SK-N-SH treated with all-trans-retinoic acid at 6 μM for 48 hours (cell line): ENCODE measurements around the gene PARS2.

Experiments used
- ATAC-seq: fragments of 200-7000 bp; cut with Tn5 transposase; 3 replicates; pipeline ENCODE4 v1.9.1; 2020; ENCODE audit warnings: mild to moderate bottlenecking, moderate library complexity
- BACH2 ChIP-seq: fragments of 250-450 bp; sonication (Bioruptor Pico); IDR thresholded peaks from 2 replicates; pipeline ENCODE4 v1.9.0; 2021; ENCODE audit warnings: mild to moderate bottlenecking, borderline replicate concordance
- CREB5 ChIP-seq: fragments of 250-450 bp; sonication (Bioruptor Pico); IDR thresholded peaks from 2 replicates; pipeline ENCODE4 v1.5.1; 2020; ENCODE audit warnings: low read depth, mild to moderate bottlenecking, moderate library complexity
- CSDC2 ChIP-seq: fragments of 250-450 bp; sonication (Bioruptor Pico); IDR thresholded peaks from 2 replicates; pipeline ENCODE4 v1.5.0; 2020; ENCODE audit warnings: mild to moderate bottlenecking, moderate library complexity
- ESRRG ChIP-seq: fragments of 250-450 bp; sonication (Bioruptor Pico); IDR thresholded peaks from 2 replicates; pipeline ENCODE4 v1.6.1; 2021; ENCODE audit warnings: mild to moderate bottlenecking
- ISL1 ChIP-seq: fragments of 250-450 bp; sonication (Bioruptor Pico); IDR thresholded peaks from 2 replicates; pipeline ENCODE4 v2.1.2; 2022; ENCODE audit warnings: mild to moderate bottlenecking, moderate library complexity
- OSR1 ChIP-seq: fragments of 250-450 bp; sonication (Bioruptor Pico); IDR thresholded peaks from 2 replicates; pipeline ENCODE4 v1.8.0; 2022; ENCODE audit warnings: moderate library complexity, mild to moderate bottlenecking, inconsistent platforms
- POU6F1 ChIP-seq: fragments of 250-450 bp; sonication (Bioruptor Pico); IDR thresholded peaks from 2 replicates; pipeline ENCODE4 v1.8.0; 2021; ENCODE audit warnings: low read depth, mild to moderate bottlenecking, moderate library complexity, borderline replicate concordance
- RARB ChIP-seq: fragments of 250-450 bp; sonication (Bioruptor Pico); IDR thresholded peaks from 2 replicates; pipeline ENCODE4 v1.8.0; 2021; ENCODE audit warnings: mild to moderate bottlenecking, moderate library complexity
- SNAI2 ChIP-seq: fragments of 250-450 bp; sonication (Bioruptor Pico); IDR thresholded peaks from 2 replicates; pipeline ENCODE4 v1.5.0; 2020; ENCODE audit warnings: mild to moderate bottlenecking, moderate library complexity
- TCF4 ChIP-seq: fragments of 250-450 bp; sonication (Bioruptor Pico); IDR thresholded peaks from 2 replicates; pipeline ENCODE4 v1.8.0; 2021; ENCODE audit warnings: mild to moderate bottlenecking, moderate library complexity, borderline replicate concordance
- TOX ChIP-seq: fragments of 250-450 bp; sonication (Bioruptor Pico); IDR thresholded peaks from 2 replicates; pipeline ENCODE4 v1.8.0; 2021; ENCODE audit warnings: mild to moderate bottlenecking, moderate library complexity, borderline replicate concordance
- TSHZ2 ChIP-seq: fragments of 250-450 bp; sonication (Bioruptor Pico); IDR thresholded peaks from 2 replicates; pipeline ENCODE4 v1.5.0; 2020; ENCODE audit warnings: mild to moderate bottlenecking, moderate library complexity
- ZFP3 ChIP-seq: fragments of 250-450 bp; sonication (Bioruptor Pico); IDR thresholded peaks from 2 replicates; pipeline ENCODE4 v1.5.0; 2020; ENCODE audit warnings: mild to moderate bottlenecking, moderate library complexity
- ZNF565 ChIP-seq: fragments of 450-650 bp; formaldehyde crosslinking; conservative IDR thresholded peaks from 2 replicates; pipeline ENCODE4 v1.5.0; 2020; ENCODE audit warnings: low read depth, mild to moderate bottlenecking, moderate library complexity
- ZNF70 ChIP-seq: fragments of 450-650 bp; formaldehyde crosslinking; IDR thresholded peaks from 2 replicates; pipeline ENCODE4 v1.5.0; 2020; ENCODE audit warnings: mild to moderate bottlenecking, moderate library complexity
- ZNF8 ChIP-seq: fragments of 450-650 bp; formaldehyde crosslinking; IDR thresholded peaks from 2 replicates; pipeline ENCODE4 v1.5.0; 2020; ENCODE audit warnings: mild to moderate bottlenecking, moderate library complexity
- TF ChIP-seq, protein P1 (sequence below): fragments of 250-450 bp; sonication (Bioruptor Pico); IDR thresholded peaks from 2 replicates; pipeline ENCODE4 v1.5.1; 2021; ENCODE audit warnings: mild to moderate bottlenecking, moderate library complexity

Gene PARS2

GRCh38 chr1:54811739-54812655 is 47.7 kb upstream of the PARS2 start:
- TF ChIP-seq ESRRG (CRISPR knock-in tag) (no peak), ZFP3 (CRISPR knock-in tag) (no peak), CREB5 (CRISPR knock-in tag) (no peak), CSDC2 (no peak), OSR1 (CRISPR knock-in tag) (no peak), RARB (CRISPR knock-in tag) (no peak), TSHZ2 (CRISPR knock-in tag) (no peak), ZNF565 (no peak), ZNF70 (CRISPR knock-in tag) (no peak), POU6F1 (no peak), TOX (CRISPR knock-in tag) (no peak), ZNF8 (CRISPR knock-in tag) (no peak), TCF4 (CRISPR knock-in tag) (no peak)
- TF ChIP-seq, protein P1, sequence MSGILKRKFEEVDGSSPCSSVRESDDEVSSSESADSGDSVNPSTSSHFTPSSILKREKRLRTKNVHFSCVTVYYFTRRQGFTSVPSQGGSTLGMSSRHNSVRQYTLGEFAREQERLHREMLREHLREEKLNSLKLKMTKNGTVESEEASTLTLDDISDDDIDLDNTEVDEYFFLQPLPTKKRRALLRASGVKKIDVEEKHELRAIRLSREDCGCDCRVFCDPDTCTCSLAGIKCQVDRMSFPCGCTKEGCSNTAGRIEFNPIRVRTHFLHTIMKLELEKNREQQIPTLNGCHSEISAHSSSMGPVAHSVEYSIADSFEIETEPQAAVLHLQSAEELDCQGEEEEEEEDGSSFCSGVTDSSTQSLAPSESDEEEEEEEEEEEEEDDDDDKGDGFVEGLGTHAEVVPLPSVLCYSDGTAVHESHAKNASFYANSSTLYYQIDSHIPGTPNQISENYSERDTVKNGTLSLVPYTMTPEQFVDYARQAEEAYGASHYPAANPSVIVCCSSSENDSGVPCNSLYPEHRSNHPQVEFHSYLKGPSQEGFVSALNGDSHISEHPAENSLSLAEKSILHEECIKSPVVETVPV (CRISPR knock-in tag), result no peak
- ATAC-seq, result no peak

DNA sequence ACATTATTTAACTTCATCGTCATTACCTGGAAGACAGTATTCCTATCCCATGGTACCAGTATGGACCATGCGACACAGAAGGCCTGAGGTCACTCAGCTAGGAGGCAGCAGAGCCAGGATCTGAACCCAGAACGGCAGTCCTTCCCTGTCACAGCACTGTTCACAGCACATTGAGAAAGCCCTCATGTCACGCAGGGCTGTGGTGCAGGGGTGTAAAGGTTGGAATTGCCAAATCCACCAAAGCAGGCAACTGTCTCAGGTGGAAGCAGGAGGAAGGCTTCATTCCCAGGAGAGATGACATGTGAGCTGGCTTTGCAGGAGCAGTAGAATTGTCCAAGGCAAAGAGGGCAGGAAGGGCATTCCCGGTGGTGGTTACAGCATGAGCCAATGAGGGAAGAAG is 46.7 kb upstream of the PARS2 start:
- no peak for ATAC-seq
- no peak for TF ChIP-seq CREB5 (CRISPR knock-in tag)
- no peak for TF ChIP-seq SNAI2 (CRISPR knock-in tag)
- no peak for TF ChIP-seq ESRRG (CRISPR knock-in tag)
- TF ChIP-seq RARB (CRISPR knock-in tag), result no peak
- no peak for TF ChIP-seq ISL1
- TF ChIP-seq ZNF70 (CRISPR knock-in tag), result no peak
- TF ChIP-seq TOX (CRISPR knock-in tag), result no peak
- no peak for TF ChIP-seq BACH2 (CRISPR knock-in tag)
- no peak for TF ChIP-seq CSDC2
- no peak for TF ChIP-seq OSR1 (CRISPR knock-in tag)
- TF ChIP-seq, protein P1 (CRISPR knock-in tag), result no peak
- TF ChIP-seq TSHZ2 (CRISPR knock-in tag), result no peak
